22Rv1 (cell line): ENCODE measurements around the gene OR13C4.

ENCODE experiments used
- H3K27ac ChIP-seq: fragments of 450-650 bp; 2 replicates; pipeline ENCODE4 v1.5.1; 2017
- ZFX ChIP-seq: fragments of 450-650 bp; IDR thresholded peaks from 2 replicates; pipeline ENCODE4 v1.6.1; 2017; ENCODE audit warnings: antibody characterized with exemption, borderline replicate concordance
- TF ChIP-seq, protein P1 (sequence below): fragments of 450-650 bp; IDR thresholded peaks from 2 replicates; pipeline ENCODE4 v1.5.1; 2017; ENCODE audit warnings: mild to moderate bottlenecking

The OR13C4 gene

DNA sequence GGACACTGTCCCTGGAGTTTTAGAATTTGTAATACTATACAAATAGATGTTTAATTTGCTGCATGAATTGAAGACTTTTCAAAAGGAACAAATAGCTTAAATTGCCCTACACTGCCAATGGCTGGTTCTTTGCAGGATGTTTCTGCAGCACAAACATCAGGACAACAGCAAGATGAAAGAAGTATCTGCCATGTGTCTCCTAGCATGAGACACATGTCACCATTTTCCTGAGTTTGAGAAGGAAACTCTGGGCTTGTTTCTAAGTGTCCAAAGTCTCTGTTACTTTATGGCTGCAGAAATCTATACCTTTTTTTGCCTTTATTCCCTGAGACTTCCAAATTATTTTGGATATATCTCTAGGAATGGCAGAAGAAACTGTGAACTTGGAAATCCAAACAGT is 23.6 kb downstream of the OR13C4 start:
- H3K27ac ChIP-seq: no peak overlapping the region
- TF ChIP-seq, protein P1, sequence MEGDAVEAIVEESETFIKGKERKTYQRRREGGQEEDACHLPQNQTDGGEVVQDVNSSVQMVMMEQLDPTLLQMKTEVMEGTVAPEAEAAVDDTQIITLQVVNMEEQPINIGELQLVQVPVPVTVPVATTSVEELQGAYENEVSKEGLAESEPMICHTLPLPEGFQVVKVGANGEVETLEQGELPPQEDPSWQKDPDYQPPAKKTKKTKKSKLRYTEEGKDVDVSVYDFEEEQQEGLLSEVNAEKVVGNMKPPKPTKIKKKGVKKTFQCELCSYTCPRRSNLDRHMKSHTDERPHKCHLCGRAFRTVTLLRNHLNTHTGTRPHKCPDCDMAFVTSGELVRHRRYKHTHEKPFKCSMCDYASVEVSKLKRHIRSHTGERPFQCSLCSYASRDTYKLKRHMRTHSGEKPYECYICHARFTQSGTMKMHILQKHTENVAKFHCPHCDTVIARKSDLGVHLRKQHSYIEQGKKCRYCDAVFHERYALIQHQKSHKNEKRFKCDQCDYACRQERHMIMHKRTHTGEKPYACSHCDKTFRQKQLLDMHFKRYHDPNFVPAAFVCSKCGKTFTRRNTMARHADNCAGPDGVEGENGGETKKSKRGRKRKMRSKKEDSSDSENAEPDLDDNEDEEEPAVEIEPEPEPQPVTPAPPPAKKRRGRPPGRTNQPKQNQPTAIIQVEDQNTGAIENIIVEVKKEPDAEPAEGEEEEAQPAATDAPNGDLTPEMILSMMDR: no peak
- no peak for TF ChIP-seq ZFX

DNA sequence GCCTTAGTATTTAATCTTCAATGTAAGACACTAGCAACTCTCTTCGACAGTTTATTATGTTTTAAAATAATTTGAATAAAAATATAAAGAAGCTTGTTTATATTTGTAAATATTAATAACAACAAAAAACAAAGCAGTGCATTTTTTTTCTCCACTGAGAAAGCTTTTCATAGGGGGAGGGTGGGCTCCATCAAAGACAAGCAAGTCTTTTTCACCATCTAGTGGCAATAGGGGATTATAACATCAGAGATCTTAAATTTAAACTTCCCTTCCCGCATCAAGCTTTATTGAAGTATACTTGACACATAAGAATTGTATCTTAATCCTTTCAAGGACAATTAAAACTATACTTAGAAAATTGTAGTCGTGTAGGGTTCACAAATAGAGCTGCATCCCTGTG is 32.2 kb downstream of the OR13C4 start:
- H3K27ac ChIP-seq: no peak overlapping the region
- no peak for TF ChIP-seq ZFX
- TF ChIP-seq, protein P1: peak; percentile 62

DNA sequence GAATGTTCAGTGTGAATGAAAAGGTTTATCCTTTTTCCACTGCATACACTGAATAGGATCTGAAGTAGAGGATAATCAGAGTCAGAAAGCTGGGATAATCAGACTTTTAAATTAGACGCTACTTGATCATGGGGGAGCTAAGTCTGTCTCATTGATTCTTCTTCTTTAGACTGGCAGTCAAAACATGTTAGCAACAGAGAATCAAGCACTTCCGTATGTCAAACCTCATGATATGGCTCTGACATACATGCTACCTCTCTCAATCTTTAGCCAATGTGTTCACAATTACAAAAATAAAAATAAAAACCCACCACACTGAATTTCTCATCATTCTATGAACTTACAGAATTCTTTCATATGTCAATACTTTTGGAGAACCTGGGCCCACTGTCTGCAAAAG is 42.0 kb downstream of the OR13C4 start:
- H3K27ac ChIP-seq: no peak overlapping the region
- TF ChIP-seq, protein P1: no peak
- no peak for TF ChIP-seq ZFX

DNA sequence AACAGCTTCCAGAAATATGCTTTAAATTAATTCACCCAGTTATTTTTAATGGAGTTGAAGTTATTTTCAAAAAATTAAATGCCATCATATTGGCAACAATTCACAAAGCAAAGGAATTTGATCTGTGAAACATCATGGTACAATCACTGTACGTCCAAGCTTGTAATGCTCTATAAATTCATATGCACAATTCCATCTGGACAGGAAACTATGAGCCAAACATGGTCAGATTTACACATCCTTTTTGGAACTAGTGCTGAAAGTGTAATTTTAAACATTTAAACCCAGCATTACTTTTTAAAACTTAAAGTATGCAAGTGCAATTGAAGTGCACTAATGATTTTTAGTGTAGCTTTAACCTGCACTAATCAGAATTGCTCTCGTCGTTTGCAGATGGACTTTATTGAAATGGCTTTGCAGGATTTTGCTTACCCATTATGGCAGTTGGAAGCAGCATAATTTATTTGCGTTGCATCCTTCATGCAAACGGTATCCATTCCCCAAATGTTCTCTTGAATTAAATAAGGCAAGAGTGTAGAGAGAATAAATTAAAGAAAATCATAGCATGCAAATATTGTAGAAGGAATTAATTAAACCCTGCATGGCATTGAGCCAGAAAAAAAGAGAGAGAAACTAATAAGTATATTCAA is 44.0 kb downstream of the OR13C4 start:
- H3K27ac ChIP-seq: no peak overlapping the region
- no peak for TF ChIP-seq ZFX
- TF ChIP-seq, protein P1: no peak
